ENCODE results near the gene CHCHD5.

CHCHD5 gene

GRCh38 chr2:112584891-112585250 is 462 bp downstream of the CHCHD5 start:
- no peak for DNase-seq (ENCODE audit: low read depth in 1 of 2, low spot score in 1 of 2)
- Histone ChIP-seq H3K4me3 (replicated peaks; ENCODE audit: insufficient read depth, low read length) (peak overlapping the region; percentile 69), H3K27me3 (ENCODE audit: insufficient read depth, poor library complexity, severe bottlenecking) (no peaks in the 10 kb centered on the region), H3K27ac (replicated peaks) (peak overlapping the region; percentile 94)
- TF ChIP-seq SPI1 (IDR thresholded peaks at IDR 0.05; ENCODE audit: borderline replicate concordance, low read depth) (no peak), POLR2AphosphoS5 (IDR thresholded peaks at IDR 0.05; ENCODE audit: low read depth) (no peak)

GRCh38 chr2:112585400-112585799 is 991 bp downstream of the CHCHD5 start:
- Histone ChIP-seq H3K4me3 (replicated peaks; ENCODE audit: insufficient read depth, low read length) (peak overlapping the region; percentile 69), H3K27ac (replicated peaks) (peak overlapping the region; percentile 94), H3K27me3 (ENCODE audit: insufficient read depth, poor library complexity, severe bottlenecking) (no peaks in the 10 kb centered on the region)
- TF ChIP-seq CTCF (IDR thresholded peaks at IDR 0.05; ENCODE audit: insufficient read depth, low read length) (no peak), GABPA (IDR thresholded peaks at IDR 0.05; ENCODE audit: low read depth) (no peak)
- no peak for DNase-seq (ENCODE audit: low read depth in 1 of 2, low spot score in 1 of 2)

- Histone ChIP-seq H3K27ac (replicated peaks) (no peak overlapping the region), H3K4me3 (replicated peaks; ENCODE audit: insufficient read depth, low read length) (no peak overlapping the region), H3K27me3 (ENCODE audit: insufficient read depth, poor library complexity, severe bottlenecking) (no peaks in the 10 kb centered on the region)
- no peak for DNase-seq (ENCODE audit: low read depth in 1 of 2, low spot score in 1 of 2)
- no peak for TF ChIP-seq POLR2AphosphoS5 (IDR thresholded peaks at IDR 0.05; ENCODE audit: low read depth)
- no peak for TF ChIP-seq CTCF (IDR thresholded peaks at IDR 0.05; ENCODE audit: insufficient read depth, low read length)
- no peak for TF ChIP-seq SPI1 (IDR thresholded peaks at IDR 0.05; ENCODE audit: borderline replicate concordance, low read depth)
- TF ChIP-seq REST (IDR thresholded peaks at IDR 0.05; ENCODE audit: insufficient replicate concordance, low read depth), result no peak
- no peak for TF ChIP-seq GABPA (IDR thresholded peaks at IDR 0.05; ENCODE audit: low read depth)
These were observed 1.6 kb downstream of the CHCHD5 start for GRCh38 chr2:112585873-112586464.

- no peak for TF ChIP-seq CTCF (IDR thresholded peaks at IDR 0.05; ENCODE audit: insufficient read depth, low read length)
- TF ChIP-seq SPI1 (IDR thresholded peaks at IDR 0.05; ENCODE audit: borderline replicate concordance, low read depth), result no peak
- TF ChIP-seq GABPA (IDR thresholded peaks at IDR 0.05; ENCODE audit: low read depth), result no peak
- TF ChIP-seq POLR2AphosphoS5 (IDR thresholded peaks at IDR 0.05; ENCODE audit: low read depth), result no peak
- no peak for TF ChIP-seq REST (IDR thresholded peaks at IDR 0.05; ENCODE audit: insufficient replicate concordance, low read depth)
- Histone ChIP-seq H3K4me3 (replicated peaks; ENCODE audit: insufficient read depth, low read length) (no peak overlapping the region), H3K27ac (replicated peaks) (no peak overlapping the region), H3K27me3 (ENCODE audit: insufficient read depth, poor library complexity, severe bottlenecking) (no peaks in the 10 kb centered on the region)
- DNase-seq (ENCODE audit: low read depth in 1 of 2, low spot score in 1 of 2), result no peak
These were observed 4.2 kb downstream of the CHCHD5 start for GRCh38 chr2:112588611-112589045.
